Bronchial epithelial cell (primary cell): ENCODE data around the gene ZSCAN12. TPM values are rescaled to one million over a fixed set of nuclear protein-coding genes. Genes with fewer than 3 reads are reported as not detected.

Source experiments
- DNase-seq: peaks from one replicate; pipeline ENCODE4 v3.0.0-alpha.2; 2010; ENCODE audit warnings: low read depth
- FAIRE-seq: peaks from 2 replicates; lab custom pipeline; 2011; peaks lifted over from hg19 to GRCh38; lab: Jason Lieb, UNC
- H3K27me3 ChIP-seq: 2 replicates; pipeline ENCODE4 v1.5.1; 2011; ENCODE audit warnings: low read length; ENCODE audit not compliant: control insufficient read depth, insufficient read depth
- H3K36me3 ChIP-seq: 2 replicates; pipeline ENCODE4 v1.5.1; 2011; ENCODE audit warnings: low read length; ENCODE audit not compliant: control insufficient read depth, insufficient read depth
- H3K4me3 ChIP-seq: 2 replicates; pipeline ENCODE4 v1.5.1; 2011; ENCODE audit warnings: mild to moderate bottlenecking, low read depth, low read length, control low read depth
- CTCF ChIP-seq: IDR thresholded peaks from 2 replicates; pipeline ENCODE4 v1.5.1; 2011; ENCODE audit warnings: mild to moderate bottlenecking, moderate library complexity, low read length, control low read depth, inconsistent platforms; ENCODE audit not compliant: insufficient read depth, severe bottlenecking
- total RNA-seq: library from RNA; depleted of rRNA; stranded (reverse); fragments of >200 nt; gene quantifications from 2 replicates; pipeline ENCODE4 v1.2.1, GENCODE V29; 2014

ZSCAN12 gene
- total RNA-seq, 1 donor from 2014 or later: 6.8 TPM

GRCh38 chr6:28442586-28442985, 43.0 kb upstream of the ZSCAN12 start:
- Histone ChIP-seq H3K36me3 (no peaks in the 10 kb centered on the region), H3K27me3 (no peaks in the 10 kb centered on the region), H3K4me3 (peak overlapping the region; percentile 79)
- DNase-seq: no peak
- no peak for FAIRE-seq
- no peak for TF ChIP-seq CTCF

DNA sequence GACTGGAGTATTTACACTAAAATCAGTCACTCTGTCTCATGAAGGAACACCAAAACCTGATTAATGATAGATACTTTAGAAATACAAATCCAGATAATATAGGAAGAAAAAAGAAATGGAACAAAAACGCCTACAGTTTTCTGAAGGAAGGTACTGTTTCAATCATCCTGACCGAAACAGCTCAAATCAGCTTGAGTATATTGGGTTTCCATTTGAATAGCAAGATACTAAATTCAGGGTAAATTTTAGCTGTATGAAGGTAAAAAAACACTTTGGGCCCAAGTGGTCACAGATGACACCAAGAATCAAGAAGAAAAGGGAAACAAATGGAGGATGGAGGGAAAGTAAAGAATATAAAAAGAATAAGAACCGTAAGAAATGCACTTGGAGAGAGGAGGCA, 36.9 kb upstream of the ZSCAN12 start:
- Histone ChIP-seq H3K36me3 (peaks cover 2% of the 10 kb centered on the region), H3K4me3 (no peak overlapping the region), H3K27me3 (no peaks in the 10 kb centered on the region)
- TF ChIP-seq CTCF: no peak
- DNase-seq (no peak), FAIRE-seq (no peak)

GRCh38 chr6:28433119-28433518, 33.6 kb upstream of the ZSCAN12 start:
- H3K4me3 ChIP-seq: no peak overlapping the region
- DNase-seq (no peak), FAIRE-seq (no peak)
- no peaks in the 10 kb centered on the region for H3K27me3 ChIP-seq
- peaks cover 2% of the 10 kb centered on the region for H3K36me3 ChIP-seq
- no peak for TF ChIP-seq CTCF

GRCh38 chr6:28429781-28430180, 30.2 kb upstream of the ZSCAN12 start:
- Histone ChIP-seq H3K36me3 (peaks cover 2% of the 10 kb centered on the region), H3K4me3 (no peak overlapping the region), H3K27me3 (no peaks in the 10 kb centered on the region)
- no peak for TF ChIP-seq CTCF
- DNase-seq: no peak
- no peak for FAIRE-seq

DNA sequence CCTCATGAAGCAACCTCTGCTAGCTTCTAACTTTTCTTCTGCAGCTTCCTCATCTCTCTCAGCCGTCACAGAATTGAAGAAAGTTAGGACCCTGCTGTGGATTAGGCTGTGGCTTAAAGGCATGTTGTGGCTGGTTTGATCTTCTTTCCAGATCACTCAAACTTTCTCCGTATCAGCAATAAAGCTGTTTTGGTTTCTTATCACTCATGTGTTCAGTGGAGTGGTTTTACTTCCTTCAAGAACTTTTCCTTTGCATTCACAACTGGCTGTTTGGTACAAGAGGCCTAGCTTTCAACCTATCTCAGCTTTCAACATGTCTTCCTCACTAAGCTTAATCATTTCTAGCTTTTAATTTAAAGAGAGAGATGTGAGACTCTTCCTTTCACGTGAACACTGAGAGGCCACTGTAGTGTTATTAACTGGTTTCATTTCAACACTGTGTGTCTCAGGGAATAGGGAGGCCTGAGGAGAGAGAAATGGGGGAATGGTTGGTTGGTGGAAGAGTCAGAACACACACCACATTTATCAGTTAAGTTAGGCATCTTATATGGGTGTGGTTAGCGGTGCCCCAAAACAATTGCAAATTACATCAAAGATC, 26.5 kb upstream of the ZSCAN12 start:
- no peak for TF ChIP-seq CTCF
- DNase-seq (no peak), FAIRE-seq (no peak)
- no peaks in the 10 kb centered on the region for H3K27me3 ChIP-seq
- no peak overlapping the region for H3K4me3 ChIP-seq
- H3K36me3 ChIP-seq: no peaks in the 10 kb centered on the region

DNA sequence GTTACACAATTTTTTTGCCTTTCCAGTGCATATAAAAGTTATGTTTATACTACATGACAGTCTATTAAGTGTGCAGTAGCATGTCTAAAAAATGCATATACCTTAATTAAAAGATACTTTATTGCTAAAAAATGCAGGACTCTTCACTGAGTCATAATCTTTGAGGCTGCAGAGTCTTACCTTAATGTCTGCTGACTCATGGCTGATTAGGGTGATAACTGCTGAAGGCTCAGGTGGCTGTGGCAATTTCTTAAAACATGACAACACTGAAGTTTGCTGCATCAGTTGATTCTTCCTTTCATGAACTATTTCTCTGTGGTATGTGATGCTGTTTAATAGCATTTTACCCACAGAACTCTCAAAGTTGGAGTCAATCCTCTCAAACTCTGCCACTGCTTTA, 24.6 kb upstream of the ZSCAN12 start:
- DNase-seq: peak; percentile 51
- Histone ChIP-seq H3K36me3 (no peaks in the 10 kb centered on the region), H3K27me3 (no peaks in the 10 kb centered on the region), H3K4me3 (no peak overlapping the region)
- FAIRE-seq: no peak
- TF ChIP-seq CTCF: no peak
